NT2/D1 (cell line): Measurements from ENCODE around the gene BCL10.

Experiments
- DNase-seq: peaks from one replicate; pipeline ENCODE4 v3.0.0-alpha.2; 2011; ENCODE audit warnings: low read depth, low spot score
- H3K27me3 ChIP-seq: 2 replicates; pipeline ENCODE4 v1.6.0; 2011; ENCODE audit warnings: mild to moderate bottlenecking; ENCODE audit not compliant: insufficient read length, insufficient read depth
- H3K36me3 ChIP-seq: 2 replicates; pipeline ENCODE4 v1.6.1; 2011; ENCODE audit warnings: mild to moderate bottlenecking, low read length, mixed read lengths; ENCODE audit not compliant: insufficient read depth, insufficient read length
- H3K4me1 ChIP-seq: 2 replicates; pipeline ENCODE4 v1.5.1; 2011; ENCODE audit not compliant: insufficient read depth, insufficient read length
- H3K4me3 ChIP-seq: 2 replicates; pipeline ENCODE4 v1.5.1; 2011; ENCODE audit warnings: low read depth; ENCODE audit not compliant: insufficient read length
- H3K9ac ChIP-seq: 2 replicates; pipeline ENCODE4 v1.6.0; 2011; ENCODE audit warnings: low read depth; ENCODE audit not compliant: insufficient read length
- H3K9me3 ChIP-seq: 2 replicates; pipeline ENCODE4 v1.5.1; 2011; ENCODE audit warnings: mild to moderate bottlenecking, low read length; ENCODE audit not compliant: insufficient read depth
- SUZ12 ChIP-seq: IDR thresholded peaks from 2 replicates; pipeline ENCODE4 v1.6.1; 2011; ENCODE audit not compliant: insufficient read length, insufficient read depth; ENCODE audit errors: extremely low read depth
- YY1 ChIP-seq: IDR thresholded peaks from 2 replicates; pipeline ENCODE4 v1.6.1; 2011; ENCODE audit not compliant: insufficient read length, insufficient read depth
- ZNF274 ChIP-seq: IDR thresholded peaks from 2 replicates; pipeline ENCODE4 v1.6.1; 2011; ENCODE audit warnings: mild to moderate bottlenecking, low read depth, low read length

The BCL10 gene

DNA sequence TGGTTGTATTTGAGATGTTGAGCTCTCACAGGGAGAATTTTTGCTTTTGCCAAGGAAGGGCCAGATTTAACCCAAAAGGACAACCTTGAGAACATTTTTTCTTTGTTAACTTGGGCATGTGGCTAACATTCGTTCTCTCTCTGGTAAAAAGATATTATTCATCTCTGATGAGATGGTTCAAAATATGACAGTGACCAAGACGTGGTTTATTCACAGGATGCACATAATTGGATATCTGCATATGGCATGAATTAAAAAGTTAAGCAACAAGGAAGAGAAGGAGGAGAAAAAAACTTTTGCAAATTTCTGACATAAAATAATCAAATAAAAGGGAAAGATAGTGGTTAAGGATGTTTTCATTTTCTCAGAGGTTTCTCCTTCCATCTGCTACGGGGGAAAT, 43.1 kb upstream of the BCL10 start:
- H3K9ac ChIP-seq: no peak overlapping the region
- TF ChIP-seq YY1 (no peak), SUZ12 (no peak), ZNF274 (no peak)
- H3K27me3 ChIP-seq: no peaks in the 10 kb centered on the region
- H3K4me1 ChIP-seq: no peaks in the 10 kb centered on the region
- no peaks in the 10 kb centered on the region; the same call in 1 of the 2 replicates for H3K9me3 ChIP-seq
- no peaks in the 10 kb centered on the region for H3K36me3 ChIP-seq
- no peak overlapping the region for H3K4me3 ChIP-seq
- DNase-seq: no peak

DNA sequence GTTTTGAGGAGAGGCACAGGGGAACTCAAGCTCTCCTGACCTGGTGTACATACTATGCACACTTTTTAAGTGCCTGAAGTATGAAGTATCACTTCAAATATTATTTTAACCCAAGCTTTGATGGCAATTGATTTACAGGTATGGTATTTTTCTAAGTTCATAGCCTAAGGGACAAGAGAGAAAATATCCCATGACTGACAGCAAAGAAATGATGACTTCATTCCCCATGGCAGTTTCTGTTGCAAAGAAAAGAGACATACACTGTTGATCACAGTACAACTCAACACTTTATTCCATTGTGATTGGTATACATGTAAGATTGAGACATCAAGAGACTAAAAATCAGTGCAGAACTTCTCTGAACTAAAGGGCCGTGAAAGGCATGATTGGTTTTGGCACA, 41.8 kb upstream of the BCL10 start:
- Histone ChIP-seq H3K4me1 (no peaks in the 10 kb centered on the region), H3K9ac (no peak overlapping the region), H3K27me3 (no peaks in the 10 kb centered on the region), H3K36me3 (no peaks in the 10 kb centered on the region), H3K9me3 (no peaks in the 10 kb centered on the region; the same call in 1 of the 2 replicates), H3K4me3 (no peak overlapping the region)
- DNase-seq: no peak
- TF ChIP-seq ZNF274 (no peak), SUZ12 (no peak), YY1 (no peak)

DNA sequence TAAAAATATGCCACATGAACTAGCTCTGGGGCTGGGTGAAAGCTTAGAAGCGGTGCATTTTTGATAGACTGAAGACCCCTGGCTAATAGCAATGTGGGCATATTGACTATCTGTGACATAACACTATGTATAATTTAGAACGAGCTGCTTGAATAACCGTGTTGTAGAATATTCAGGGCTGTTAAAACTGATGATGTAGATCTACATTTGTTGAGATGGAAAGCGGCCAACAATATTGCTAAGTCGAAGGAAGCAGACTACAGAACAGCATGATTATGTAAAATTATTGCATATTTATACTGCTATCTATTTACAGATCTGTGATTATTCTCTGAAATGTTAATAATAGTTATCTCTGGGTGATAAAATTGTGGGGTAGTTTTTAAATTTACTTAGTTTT, 41.1 kb upstream of the BCL10 start:
- TF ChIP-seq SUZ12 (no peak), ZNF274 (no peak), YY1 (no peak)
- no peaks in the 10 kb centered on the region for H3K36me3 ChIP-seq
- H3K9ac ChIP-seq: no peak overlapping the region

DNA sequence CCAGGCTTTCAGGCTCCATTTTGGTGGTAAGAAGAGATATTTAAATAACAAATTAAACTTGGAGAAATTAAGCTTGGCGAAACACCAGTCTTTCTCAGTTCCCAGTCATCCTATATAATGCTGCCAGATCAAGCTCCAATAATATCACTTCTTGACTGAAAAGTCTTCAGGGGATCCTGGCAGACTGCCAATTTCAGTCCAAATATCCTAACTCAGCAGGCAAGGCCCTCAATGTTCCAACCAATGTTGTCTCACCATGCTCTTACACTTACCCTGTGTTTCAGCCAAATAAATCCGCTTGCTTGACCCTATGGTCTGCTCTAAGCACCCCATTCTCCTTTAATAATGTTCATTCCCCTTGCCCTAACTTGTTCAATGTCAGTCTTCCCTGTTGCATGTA, 39.9 kb upstream of the BCL10 start:
- DNase-seq: no peak
- no peak overlapping the region for H3K4me3 ChIP-seq

More for the DNA sequence above, 41.1 kb upstream of the BCL10 start:
- H3K4me3 ChIP-seq: no peak overlapping the region
- H3K9me3 ChIP-seq: no peaks in the 10 kb centered on the region; the same call in 1 of the 2 replicates
- H3K27me3 ChIP-seq: no peaks in the 10 kb centered on the region
- no peak for DNase-seq
- no peaks in the 10 kb centered on the region for H3K4me1 ChIP-seq

DNA sequence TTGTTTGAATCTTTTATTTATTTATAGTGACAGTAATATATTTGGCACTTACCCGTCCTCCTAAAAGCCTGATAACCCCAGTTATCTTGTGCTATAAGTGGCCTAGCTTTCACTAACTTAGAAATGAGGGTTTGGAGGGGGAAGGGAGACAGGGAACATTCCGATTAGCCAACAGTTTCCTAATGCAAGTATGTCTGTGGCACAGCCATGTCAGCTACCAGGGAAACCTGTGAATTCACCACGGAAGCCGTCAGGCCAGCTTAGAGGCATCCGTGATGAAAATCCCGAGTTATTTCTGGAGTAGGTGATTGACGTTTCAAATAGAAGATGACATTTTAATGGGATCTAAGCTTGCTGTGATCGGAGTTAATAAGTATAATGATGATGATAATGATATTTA, 39.4 kb upstream of the BCL10 start:
- Histone ChIP-seq H3K36me3 (no peaks in the 10 kb centered on the region), H3K9ac (no peak overlapping the region), H3K4me1 (no peaks in the 10 kb centered on the region), H3K27me3 (no peaks in the 10 kb centered on the region), H3K9me3 (no peaks in the 10 kb centered on the region; the same call in 1 of the 2 replicates), H3K4me3 (no peak overlapping the region)
- DNase-seq: no peak
- TF ChIP-seq ZNF274 (no peak), YY1 (no peak), SUZ12 (no peak)

More for the DNA sequence above, 39.9 kb upstream of the BCL10 start:
- H3K27me3 ChIP-seq: no peaks in the 10 kb centered on the region
- no peaks in the 10 kb centered on the region; the same call in 1 of the 2 replicates for H3K9me3 ChIP-seq
- no peaks in the 10 kb centered on the region for H3K36me3 ChIP-seq
- H3K4me1 ChIP-seq: no peaks in the 10 kb centered on the region
- H3K9ac ChIP-seq: no peak overlapping the region
- TF ChIP-seq YY1 (no peak), SUZ12 (no peak), ZNF274 (no peak)

DNA sequence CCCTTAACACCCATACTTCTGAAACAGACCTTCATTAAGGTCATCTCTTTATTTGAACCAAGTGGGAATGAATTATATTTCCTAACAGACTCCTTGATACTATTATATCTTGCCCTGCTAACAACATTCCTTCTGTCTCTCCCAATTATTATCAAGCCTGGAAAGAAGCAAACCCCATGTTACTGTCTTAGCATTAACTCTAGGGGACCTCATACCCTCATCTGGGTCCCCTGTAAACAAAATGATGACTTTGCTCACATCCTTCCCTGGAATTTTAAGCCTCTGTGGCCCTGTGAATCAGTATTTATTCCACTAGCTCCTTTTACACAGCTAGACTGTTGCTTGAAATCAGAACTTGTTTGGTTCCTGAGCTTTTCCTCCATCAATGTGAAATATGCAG, 38.3 kb upstream of the BCL10 start:
- Histone ChIP-seq H3K36me3 (no peaks in the 10 kb centered on the region), H3K27me3 (no peaks in the 10 kb centered on the region), H3K4me3 (no peak overlapping the region), H3K9me3 (no peaks in the 10 kb centered on the region; the same call in 1 of the 2 replicates), H3K9ac (no peak overlapping the region), H3K4me1 (no peaks in the 10 kb centered on the region)
- no peak for DNase-seq
- TF ChIP-seq YY1 (no peak), ZNF274 (no peak), SUZ12 (no peak)

- Histone ChIP-seq H3K9ac (no peak overlapping the region), H3K27me3 (no peaks in the 10 kb centered on the region)
Observed at GRCh38 chr1:85313888-85314696, 37.7 kb upstream of the BCL10 start.

More at GRCh38 chr1:85313888-85314696, 37.7 kb upstream of the BCL10 start:
- Histone ChIP-seq H3K4me1 (no peaks in the 10 kb centered on the region), H3K36me3 (no peaks in the 10 kb centered on the region), H3K9me3 (no peaks in the 10 kb centered on the region; the same call in 1 of the 2 replicates), H3K4me3 (no peak overlapping the region)
- TF ChIP-seq ZNF274 (no peak), YY1 (no peak), SUZ12 (no peak)
- no peak for DNase-seq
